Measurements from ENCODE around the gene CCDC182. TPM values are rescaled to one million over a fixed set of nuclear protein-coding genes. Genes with fewer than 3 reads are reported as not detected.

The CCDC182 gene
- total RNA-seq, 1 experiment from 2014 or later: not detected

DNA sequence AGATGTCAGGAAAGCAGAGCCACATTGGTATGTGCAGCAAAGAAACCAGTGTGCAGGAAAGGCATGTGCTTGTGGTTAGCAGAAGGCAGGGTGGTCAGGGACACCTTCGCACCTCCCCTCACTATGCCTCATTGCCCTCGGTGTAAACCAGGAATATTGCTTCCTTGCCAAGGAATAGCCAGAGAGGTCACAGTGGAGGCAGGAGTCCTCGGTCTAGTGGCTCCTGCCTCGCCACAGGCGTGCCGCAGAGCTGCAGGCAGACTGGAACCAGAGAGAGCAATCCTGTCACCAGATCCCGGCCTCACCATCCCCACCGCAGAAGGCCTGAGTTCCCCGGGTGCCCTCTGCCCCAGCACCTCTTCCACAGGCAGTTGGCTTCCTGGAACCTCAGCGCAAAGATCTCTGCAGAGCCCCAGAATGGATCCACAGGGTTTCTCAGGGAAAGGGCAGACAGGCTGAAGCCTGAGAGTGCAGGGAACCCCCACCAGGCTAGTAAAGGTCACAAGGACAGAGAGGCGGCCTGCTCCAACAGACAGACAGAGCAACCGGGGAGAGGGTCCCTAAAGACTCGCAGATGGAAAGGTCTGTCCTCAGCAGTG, 21.6 kb downstream of the CCDC182 start:
- H3K4me3 ChIP-seq (ENCODE audit: low read depth, low read length, poor library complexity, severe bottlenecking): no peak overlapping the region
- no peaks in the 10 kb centered on the region for H3K4me1 ChIP-seq (ENCODE audit: insufficient read depth, low read length, poor library complexity, severe bottlenecking)
- no peak overlapping the region for H3K27ac ChIP-seq (ENCODE audit: low read depth, low read length, poor library complexity, severe bottlenecking)
- ChIA-PET CTCF (no interaction called here), POLR2A (ENCODE audit: low non-redundant PET) (no interaction called here)
- TF ChIP-seq EZH2 (IDR thresholded peaks at IDR 0.05; ENCODE audit: borderline replicate concordance, low read depth, low read length, poor library complexity, severe bottlenecking): no peak
- no peak for TF ChIP-seq CTCF (conservative IDR thresholded peaks at IDR 0.05; ENCODE audit: low read depth, low read length)
- H3K36me3 ChIP-seq (ENCODE audit: insufficient read depth, low read length, poor library complexity, severe bottlenecking): no peaks in the 10 kb centered on the region
- intact Hi-C loops (cut with micrococcal nuclease; ENCODE audit: unreplicated experiment): no loop called here
- no peak for DNase-seq (ENCODE audit: low spot score)
- no peaks in the 10 kb centered on the region for H3K9me3 ChIP-seq (ENCODE audit: low read depth, low read length, poor library complexity, severe bottlenecking)
- no TSS peak for BruUV-seq (replicated peaks)
- H3K27me3 ChIP-seq (replicated peaks; ENCODE audit: insufficient read depth, low read depth, low read length, poor library complexity): peaks cover 10% of the 10 kb centered on the region

- ChIA-PET CTCF (no interaction called here), POLR2A (ENCODE audit: low non-redundant PET) (no interaction called here)
- peaks cover 12% of the 10 kb centered on the region for H3K27me3 ChIP-seq (replicated peaks; ENCODE audit: insufficient read depth, low read depth, low read length, poor library complexity)
- H3K4me1 ChIP-seq (ENCODE audit: insufficient read depth, low read length, poor library complexity, severe bottlenecking): no peaks in the 10 kb centered on the region
- no peak overlapping the region for H3K4me3 ChIP-seq (ENCODE audit: low read depth, low read length, poor library complexity, severe bottlenecking)
- intact Hi-C loops (cut with micrococcal nuclease; ENCODE audit: unreplicated experiment): no loop called here
- TF ChIP-seq EZH2 (IDR thresholded peaks at IDR 0.05; ENCODE audit: borderline replicate concordance, low read depth, low read length, poor library complexity, severe bottlenecking): no peak
- no peak for TF ChIP-seq CTCF (conservative IDR thresholded peaks at IDR 0.05; ENCODE audit: low read depth, low read length)
- no peak for DNase-seq (ENCODE audit: low spot score)
- H3K36me3 ChIP-seq (ENCODE audit: insufficient read depth, low read length, poor library complexity, severe bottlenecking): no peaks in the 10 kb centered on the region
- BruUV-seq (replicated peaks): no TSS peak
- H3K27ac ChIP-seq (ENCODE audit: low read depth, low read length, poor library complexity, severe bottlenecking): no peak overlapping the region
- H3K9me3 ChIP-seq (ENCODE audit: low read depth, low read length, poor library complexity, severe bottlenecking): no peaks in the 10 kb centered on the region
These were observed 22.4 kb downstream of the CCDC182 start for GRCh38 chr17:57722704-57723043.

DNA sequence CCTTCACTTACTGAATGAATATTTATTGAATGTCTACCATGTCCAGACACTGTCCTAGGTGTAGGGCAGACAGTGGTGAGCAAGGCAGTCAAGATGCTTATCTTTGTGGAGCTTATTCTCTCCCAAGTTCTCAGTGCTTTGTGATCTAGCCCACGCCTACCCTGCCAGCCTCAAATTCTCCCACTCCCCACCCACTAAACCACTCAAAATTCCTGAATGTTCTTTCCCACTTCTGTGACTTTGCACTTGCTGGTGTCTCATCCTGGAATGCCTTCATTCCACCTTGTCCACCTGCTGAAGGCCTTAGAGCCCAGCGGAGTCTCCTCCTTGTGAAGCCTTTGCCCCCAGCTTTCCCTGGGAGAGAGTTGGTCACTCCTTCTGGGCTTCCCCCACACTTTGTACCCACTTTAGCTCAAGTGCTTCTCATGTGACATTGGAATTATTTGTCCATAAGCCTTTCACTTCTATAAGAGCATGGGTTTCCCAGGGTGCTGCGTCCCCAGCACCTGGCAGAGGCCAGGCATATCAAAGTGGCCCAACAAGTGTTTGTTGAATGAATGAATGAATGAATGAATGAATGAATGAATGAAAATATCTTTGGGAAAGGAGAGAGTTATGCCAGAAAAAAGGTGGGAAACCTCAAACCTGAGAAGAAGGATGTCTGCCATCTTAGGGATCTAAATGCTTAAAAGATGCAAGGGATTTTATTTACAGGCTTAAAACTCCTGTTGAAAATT, 23.0 kb downstream of the CCDC182 start:
- Histone ChIP-seq H3K36me3 (ENCODE audit: insufficient read depth, low read length, poor library complexity, severe bottlenecking) (no peaks in the 10 kb centered on the region), H3K27ac (ENCODE audit: low read depth, low read length, poor library complexity, severe bottlenecking) (no peak overlapping the region), H3K27me3 (replicated peaks; ENCODE audit: insufficient read depth, low read depth, low read length, poor library complexity) (peaks cover 17% of the 10 kb centered on the region), H3K4me3 (ENCODE audit: low read depth, low read length, poor library complexity, severe bottlenecking) (no peak overlapping the region), H3K9me3 (ENCODE audit: low read depth, low read length, poor library complexity, severe bottlenecking) (no peaks in the 10 kb centered on the region), H3K4me1 (ENCODE audit: insufficient read depth, low read length, poor library complexity, severe bottlenecking) (no peaks in the 10 kb centered on the region)
- BruUV-seq (replicated peaks): no TSS peak
- intact Hi-C loops (cut with micrococcal nuclease; ENCODE audit: unreplicated experiment): no loop called here
- POLR2A ChIA-PET (ENCODE audit: low non-redundant PET): no interaction called here
- TF ChIP-seq EZH2 (IDR thresholded peaks at IDR 0.05; ENCODE audit: borderline replicate concordance, low read depth, low read length, poor library complexity, severe bottlenecking) (no peak), CTCF (conservative IDR thresholded peaks at IDR 0.05; ENCODE audit: low read depth, low read length) (no peak)
- CTCF ChIA-PET: no interaction called here
- no peak for DNase-seq (ENCODE audit: low spot score)

Measured in A673 (cell line).